ENCODE data around the gene ACSL3.

The ACSL3 gene

GRCh38 chr2:222943820-222944219 is 83.0 kb downstream of the ACSL3 start:
- Histone ChIP-seq H3K4me1 (peaks cover 7% of the 10 kb centered on the region), H3K4me2 (ENCODE audit: low read length) (no peak overlapping the region), H3K4me3 (ENCODE audit: low read depth, low read length) (no peak overlapping the region), H3K27ac (no peak overlapping the region), H2AFZ (no peak overlapping the region), H3K36me3 (ENCODE audit: control insufficient read depth, insufficient read depth, low read length) (no peaks in the 10 kb centered on the region), H3K79me2 (peaks cover 3% of the 10 kb centered on the region), H3K9ac (no peak overlapping the region), H3K9me3 (ENCODE audit: control insufficient read depth, low read length) (no peaks in the 10 kb centered on the region), H3K27me3 (ENCODE audit: control insufficient read depth, insufficient read depth, low read length) (no peaks in the 10 kb centered on the region)
- TF ChIP-seq CTCF (IDR thresholded peaks at IDR 0.05) = no peak

GRCh38 chr2:222944552-222944951 is 83.7 kb downstream of the ACSL3 start:
- Histone ChIP-seq H3K79me2 (no peaks in the 10 kb centered on the region), H3K4me3 (ENCODE audit: low read depth, low read length) (no peak overlapping the region), H3K9me3 (ENCODE audit: control insufficient read depth, low read length) (no peaks in the 10 kb centered on the region), H3K36me3 (ENCODE audit: control insufficient read depth, insufficient read depth, low read length) (no peaks in the 10 kb centered on the region), H3K4me1 (no peaks in the 10 kb centered on the region), H3K4me2 (ENCODE audit: low read length) (no peak overlapping the region), H2AFZ (no peak overlapping the region), H3K27ac (no peak overlapping the region), H3K27me3 (ENCODE audit: control insufficient read depth, insufficient read depth, low read length) (no peaks in the 10 kb centered on the region), H3K9ac (no peak overlapping the region)
- TF ChIP-seq CTCF (IDR thresholded peaks at IDR 0.05) = no peak

- Histone ChIP-seq H3K9me3 (ENCODE audit: control insufficient read depth, low read length) (no peaks in the 10 kb centered on the region), H3K4me1 (no peaks in the 10 kb centered on the region), H3K27ac (no peak overlapping the region), H3K4me3 (ENCODE audit: low read depth, low read length) (no peak overlapping the region), H3K79me2 (no peaks in the 10 kb centered on the region), H3K4me2 (ENCODE audit: low read length) (no peak overlapping the region), H2AFZ (no peak overlapping the region), H3K27me3 (ENCODE audit: control insufficient read depth, insufficient read depth, low read length) (no peaks in the 10 kb centered on the region), H3K36me3 (ENCODE audit: control insufficient read depth, insufficient read depth, low read length) (no peaks in the 10 kb centered on the region), H3K9ac (no peak overlapping the region)
- no peak for TF ChIP-seq CTCF (IDR thresholded peaks at IDR 0.05)
Measured at GRCh38 chr2:222944971-222945740, 84.3 kb downstream of the ACSL3 start.

GRCh38 chr2:222945887-222946286 is 85.1 kb downstream of the ACSL3 start:
- H3K9ac ChIP-seq = no peak overlapping the region
- H3K4me2 ChIP-seq (ENCODE audit: low read length) = no peak overlapping the region
- no peak overlapping the region for H3K4me3 ChIP-seq (ENCODE audit: low read depth, low read length)
- no peaks in the 10 kb centered on the region for H3K4me1 ChIP-seq
- H3K27ac ChIP-seq = no peak overlapping the region
- no peaks in the 10 kb centered on the region for H3K36me3 ChIP-seq (ENCODE audit: control insufficient read depth, insufficient read depth, low read length)
- no peak for TF ChIP-seq CTCF (IDR thresholded peaks at IDR 0.05)
- H3K9me3 ChIP-seq (ENCODE audit: control insufficient read depth, low read length) = no peaks in the 10 kb centered on the region
- no peak overlapping the region for H2AFZ ChIP-seq
- H3K79me2 ChIP-seq = no peaks in the 10 kb centered on the region
- H3K27me3 ChIP-seq (ENCODE audit: control insufficient read depth, insufficient read depth, low read length) = no peaks in the 10 kb centered on the region

- H3K36me3 ChIP-seq (ENCODE audit: control insufficient read depth, insufficient read depth, low read length) = no peaks in the 10 kb centered on the region
- no peak for TF ChIP-seq CTCF (IDR thresholded peaks at IDR 0.05)
- no peak overlapping the region for H3K4me2 ChIP-seq (ENCODE audit: low read length)
- H3K9ac ChIP-seq = no peak overlapping the region
- no peaks in the 10 kb centered on the region for H3K79me2 ChIP-seq
- H3K4me1 ChIP-seq = no peaks in the 10 kb centered on the region
- no peak overlapping the region for H3K27ac ChIP-seq
- no peaks in the 10 kb centered on the region for H3K27me3 ChIP-seq (ENCODE audit: control insufficient read depth, insufficient read depth, low read length)
- no peak overlapping the region for H3K4me3 ChIP-seq (ENCODE audit: low read depth, low read length)
- H2AFZ ChIP-seq = no peak overlapping the region
- no peaks in the 10 kb centered on the region for H3K9me3 ChIP-seq (ENCODE audit: control insufficient read depth, low read length)
Measured at GRCh38 chr2:222946700-222947287, 86.0 kb downstream of the ACSL3 start.
